ENCODE data around the gene CCDC127.
"Not testable (repeated sequence)": the region's sequence is repeated elsewhere in the genome, so short reads cannot be mapped to it uniquely, and the experiment has no call there.

GRCh38 chr5:256347-256746 is 38.4 kb upstream of the CCDC127 start:
- not testable (repeated sequence) for TF ChIP-seq EZH2 (IDR thresholded peaks at IDR 0.05; ENCODE audit: low read length, unreplicated experiment); EZH2phosphoT487 (IDR thresholded peaks at IDR 0.05; ENCODE audit: borderline replicate concordance, low read length)
- TF ChIP-seq, protein P1, sequence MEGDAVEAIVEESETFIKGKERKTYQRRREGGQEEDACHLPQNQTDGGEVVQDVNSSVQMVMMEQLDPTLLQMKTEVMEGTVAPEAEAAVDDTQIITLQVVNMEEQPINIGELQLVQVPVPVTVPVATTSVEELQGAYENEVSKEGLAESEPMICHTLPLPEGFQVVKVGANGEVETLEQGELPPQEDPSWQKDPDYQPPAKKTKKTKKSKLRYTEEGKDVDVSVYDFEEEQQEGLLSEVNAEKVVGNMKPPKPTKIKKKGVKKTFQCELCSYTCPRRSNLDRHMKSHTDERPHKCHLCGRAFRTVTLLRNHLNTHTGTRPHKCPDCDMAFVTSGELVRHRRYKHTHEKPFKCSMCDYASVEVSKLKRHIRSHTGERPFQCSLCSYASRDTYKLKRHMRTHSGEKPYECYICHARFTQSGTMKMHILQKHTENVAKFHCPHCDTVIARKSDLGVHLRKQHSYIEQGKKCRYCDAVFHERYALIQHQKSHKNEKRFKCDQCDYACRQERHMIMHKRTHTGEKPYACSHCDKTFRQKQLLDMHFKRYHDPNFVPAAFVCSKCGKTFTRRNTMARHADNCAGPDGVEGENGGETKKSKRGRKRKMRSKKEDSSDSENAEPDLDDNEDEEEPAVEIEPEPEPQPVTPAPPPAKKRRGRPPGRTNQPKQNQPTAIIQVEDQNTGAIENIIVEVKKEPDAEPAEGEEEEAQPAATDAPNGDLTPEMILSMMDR (conservative IDR thresholded peaks at IDR 0.05; ENCODE audit: low read depth, low read length), result not testable (repeated sequence)
